Measurements from ENCODE around the gene CGB1.

Gene CGB1

GRCh38 chr19:49067554-49067953 is 30.9 kb upstream of the CGB1 start:
- TF ChIP-seq, protein P1, sequence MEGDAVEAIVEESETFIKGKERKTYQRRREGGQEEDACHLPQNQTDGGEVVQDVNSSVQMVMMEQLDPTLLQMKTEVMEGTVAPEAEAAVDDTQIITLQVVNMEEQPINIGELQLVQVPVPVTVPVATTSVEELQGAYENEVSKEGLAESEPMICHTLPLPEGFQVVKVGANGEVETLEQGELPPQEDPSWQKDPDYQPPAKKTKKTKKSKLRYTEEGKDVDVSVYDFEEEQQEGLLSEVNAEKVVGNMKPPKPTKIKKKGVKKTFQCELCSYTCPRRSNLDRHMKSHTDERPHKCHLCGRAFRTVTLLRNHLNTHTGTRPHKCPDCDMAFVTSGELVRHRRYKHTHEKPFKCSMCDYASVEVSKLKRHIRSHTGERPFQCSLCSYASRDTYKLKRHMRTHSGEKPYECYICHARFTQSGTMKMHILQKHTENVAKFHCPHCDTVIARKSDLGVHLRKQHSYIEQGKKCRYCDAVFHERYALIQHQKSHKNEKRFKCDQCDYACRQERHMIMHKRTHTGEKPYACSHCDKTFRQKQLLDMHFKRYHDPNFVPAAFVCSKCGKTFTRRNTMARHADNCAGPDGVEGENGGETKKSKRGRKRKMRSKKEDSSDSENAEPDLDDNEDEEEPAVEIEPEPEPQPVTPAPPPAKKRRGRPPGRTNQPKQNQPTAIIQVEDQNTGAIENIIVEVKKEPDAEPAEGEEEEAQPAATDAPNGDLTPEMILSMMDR (conservative IDR thresholded peaks at IDR 0.05; ENCODE audit: control insufficient read depth, insufficient read depth, low read depth, low read length), result no peak
- DNase-seq (ENCODE audit: low read depth), result no peak
- no peak overlapping the region for H3K4me3 ChIP-seq (ENCODE audit: control insufficient read depth, low read depth, low read length)

GRCh38 chr19:49065905-49066512 is 29.3 kb upstream of the CGB1 start:
- TF ChIP-seq, protein P1 (conservative IDR thresholded peaks at IDR 0.05; ENCODE audit: control insufficient read depth, insufficient read depth, low read depth, low read length), result no peak
- H3K4me3 ChIP-seq (ENCODE audit: control insufficient read depth, low read depth, low read length), result no peak overlapping the region
- no peak for DNase-seq (ENCODE audit: low read depth)

DNA sequence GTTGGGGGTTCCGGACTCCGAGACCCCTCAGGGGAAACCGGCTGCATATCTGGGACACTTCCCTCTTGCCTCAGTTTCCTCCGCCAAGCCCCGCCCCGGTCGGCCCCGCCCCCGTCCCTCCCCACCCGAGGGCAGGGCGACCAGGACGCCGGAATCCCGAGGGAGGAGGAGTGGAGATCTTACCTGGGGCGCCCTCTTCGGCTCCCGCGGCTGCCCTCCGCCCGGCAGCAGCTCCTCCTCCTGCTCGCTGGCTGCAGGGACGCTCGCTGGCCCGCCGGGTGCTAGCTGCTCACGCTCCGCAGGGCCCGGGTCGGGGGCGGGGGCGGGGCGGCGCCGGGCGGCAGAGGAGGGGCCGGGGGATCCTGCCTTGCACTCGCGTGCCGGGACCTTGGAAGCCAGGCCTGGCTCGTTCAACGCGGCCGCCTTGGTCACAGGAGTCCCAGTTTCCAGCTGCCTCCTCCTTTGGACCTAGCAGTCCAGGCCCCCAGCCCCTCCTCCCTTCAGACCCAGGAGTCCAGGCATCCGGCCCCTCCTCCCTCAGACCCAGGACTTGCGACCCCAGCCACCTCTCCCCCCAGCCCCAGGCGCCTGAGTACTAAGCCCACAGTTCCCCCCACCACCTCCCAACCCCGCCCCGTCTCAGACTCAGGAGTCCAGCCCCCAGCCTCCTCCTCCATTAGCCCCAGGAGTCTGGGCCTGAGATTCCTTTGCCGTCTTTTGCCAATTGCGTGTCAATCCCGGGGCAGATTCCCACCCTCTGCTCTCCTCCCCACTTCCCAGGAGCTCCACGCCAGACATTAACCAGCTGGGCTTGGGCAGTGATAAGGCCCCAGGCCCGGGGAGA is 28.3 kb upstream of the CGB1 start, which contains the start of gene NTF4:
Gene NTF4 (minus strand): TSS at position 51 of the 844 bp plus-strand sequence. CDS start 2,821 bp downstream, outside the sequence.
- DNase-seq (ENCODE audit: low read depth), result no peak
- TF ChIP-seq, protein P1 (conservative IDR thresholded peaks at IDR 0.05; ENCODE audit: control insufficient read depth, insufficient read depth, low read depth, low read length), result no peak
- no peak within 1 kb of the TSS for H3K4me3 ChIP-seq (ENCODE audit: control insufficient read depth, low read depth, low read length)

- no peak for DNase-seq (ENCODE audit: low read depth)
- TF ChIP-seq, protein P1 (conservative IDR thresholded peaks at IDR 0.05; ENCODE audit: control insufficient read depth, insufficient read depth, low read depth, low read length), result no peak
- H3K4me3 ChIP-seq (ENCODE audit: control insufficient read depth, low read depth, low read length), result no peak overlapping the region
Measured at GRCh38 chr19:49064029-49064629, 27.4 kb upstream of the CGB1 start.

DNA sequence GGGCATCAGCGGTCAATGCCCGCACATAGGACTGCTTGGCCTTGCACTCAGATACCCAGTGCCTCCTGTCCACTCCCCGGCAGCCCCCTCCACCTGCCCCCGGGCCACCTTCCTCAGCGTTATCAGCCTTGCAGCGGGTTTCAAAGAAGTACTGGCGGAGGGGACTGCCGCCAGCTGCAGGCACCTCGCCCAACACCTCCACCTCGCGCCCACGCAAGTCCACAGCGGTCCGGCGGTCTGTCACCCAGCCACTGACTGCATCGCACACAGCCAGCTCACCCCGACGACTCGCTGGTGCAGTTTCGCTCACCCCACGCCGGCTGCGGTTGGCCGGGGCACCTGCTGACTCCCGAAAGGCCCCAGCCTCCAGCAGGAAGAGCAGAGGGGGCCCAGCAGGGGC is 24.8 kb upstream of the CGB1 start:
- no peak for DNase-seq (ENCODE audit: low read depth)
- H3K4me3 ChIP-seq (ENCODE audit: control insufficient read depth, low read depth, low read length), result no peak overlapping the region
- TF ChIP-seq, protein P1 (conservative IDR thresholded peaks at IDR 0.05; ENCODE audit: control insufficient read depth, insufficient read depth, low read depth, low read length), result no peak

GRCh38 chr19:49061000-49061399 is 24.3 kb upstream of the CGB1 start:
- DNase-seq (ENCODE audit: low read depth), result no peak
- TF ChIP-seq, protein P1 (conservative IDR thresholded peaks at IDR 0.05; ENCODE audit: control insufficient read depth, insufficient read depth, low read depth, low read length), result no peak
- H3K4me3 ChIP-seq (ENCODE audit: control insufficient read depth, low read depth, low read length), result no peak overlapping the region

Measured in fibroblast of mammary gland (primary cell).